ENCODE measurements around the gene HBA2. TPM values are rescaled to one million over a fixed set of nuclear protein-coding genes. Genes with fewer than 3 reads are reported as not detected.

The HBA2 gene
- total and polyA plus RNA-seq, 9 of the 15 experiments (the other 6 are each of a cell fraction or from before 2014, with no cell fraction given) = 40.4 to 853 (median 286) TPM

DNA sequence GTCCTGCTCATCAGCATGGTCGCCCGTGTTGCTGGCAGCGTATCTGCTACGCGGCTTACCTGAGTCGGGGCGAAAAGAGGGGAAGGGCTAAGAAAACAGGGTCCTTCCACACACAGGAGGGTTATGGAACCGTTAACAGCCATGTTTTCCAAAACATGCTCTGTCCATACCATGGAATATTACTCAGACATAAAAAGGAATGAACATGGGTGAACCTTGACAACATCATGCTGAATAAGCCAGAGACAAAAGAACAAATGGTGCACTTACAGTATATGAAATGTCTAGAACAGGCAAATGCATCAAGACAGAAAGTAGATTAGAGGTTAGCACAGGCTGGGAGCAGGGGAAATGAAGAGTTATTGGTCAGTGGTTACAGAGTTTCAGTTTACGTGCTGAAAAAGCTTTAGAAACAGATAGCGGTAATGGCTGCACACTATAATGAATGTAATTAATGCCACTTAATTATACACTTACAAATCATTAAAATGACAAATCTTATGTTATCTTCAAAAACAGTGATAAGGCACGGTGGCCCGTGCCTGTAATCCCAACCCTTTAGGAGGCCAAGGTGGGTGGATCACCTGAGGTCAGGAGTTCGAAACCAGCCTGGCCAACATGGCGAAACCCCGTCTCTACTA lies 42.0 kb upstream of the HBA2 start:
- ChIA-PET POLR2A (interaction anchor here (1.0 kb wide), 1 partner anchor 8 kb away, joined by 4 read pairs; no protein-coding TSS in a partner anchor), CTCF (ENCODE audit: low intra/inter-chr PET ratio) (no interaction called here)
- H3K27ac ChIP-seq (ENCODE audit: extremely low read depth, low read depth, low read length) = no peak overlapping the region
- FAIRE-seq (no peak), DNase-seq (ENCODE audit: extremely low read depth in 1 of 4, low spot score in 3 of 4) (no peak), ATAC-seq (no peak)
- BruUV-seq (replicated peaks) = no TSS peak
- peaks cover 38% of the 10 kb centered on the region for H3K36me3 ChIP-seq (ENCODE audit: control insufficient read depth, insufficient read depth, low read length)
- peaks cover 32 to 35% of the 10 kb centered on the region in 2 experiments; a peak in 4 of 5 replicates for H3K4me1 ChIP-seq (replicated peaks in 1 of 2; ENCODE audit: control insufficient read depth in 2 of 2, insufficient read depth in 2 of 2, low read length in 2 of 2)
- H3K9ac ChIP-seq (ENCODE audit: insufficient read depth in 1 of 2, low read depth in 2 of 2, low read length in 2 of 2) = peak overlapping the region in 1 of 2 experiments; percentile 81; a peak in 2 of 4 replicates
- no peak overlapping the region for H3K4me3 ChIP-seq
- intact Hi-C loops (cut with micrococcal nuclease) = no loop called here
- peaks cover 68% of the 10 kb centered on the region for H3K79me2 ChIP-seq (ENCODE audit: control insufficient read depth, insufficient read depth, low read length)
- TF ChIP-seq, protein P1, sequence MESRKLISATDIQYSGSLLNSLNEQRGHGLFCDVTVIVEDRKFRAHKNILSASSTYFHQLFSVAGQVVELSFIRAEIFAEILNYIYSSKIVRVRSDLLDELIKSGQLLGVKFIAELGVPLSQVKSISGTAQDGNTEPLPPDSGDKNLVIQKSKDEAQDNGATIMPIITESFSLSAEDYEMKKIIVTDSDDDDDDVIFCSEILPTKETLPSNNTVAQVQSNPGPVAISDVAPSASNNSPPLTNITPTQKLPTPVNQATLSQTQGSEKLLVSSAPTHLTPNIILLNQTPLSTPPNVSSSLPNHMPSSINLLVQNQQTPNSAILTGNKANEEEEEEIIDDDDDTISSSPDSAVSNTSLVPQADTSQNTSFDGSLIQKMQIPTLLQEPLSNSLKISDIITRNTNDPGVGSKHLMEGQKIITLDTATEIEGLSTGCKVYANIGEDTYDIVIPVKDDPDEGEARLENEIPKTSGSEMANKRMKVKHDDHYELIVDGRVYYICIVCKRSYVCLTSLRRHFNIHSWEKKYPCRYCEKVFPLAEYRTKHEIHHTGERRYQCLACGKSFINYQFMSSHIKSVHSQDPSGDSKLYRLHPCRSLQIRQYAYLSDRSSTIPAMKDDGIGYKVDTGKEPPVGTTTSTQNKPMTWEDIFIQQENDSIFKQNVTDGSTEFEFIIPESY (CRISPR knock-in tag; IDR thresholded peaks at IDR 0.05) = peak; percentile 59; the same call in 1 of the 2 replicates
- TF ChIP-seq ZNF146 (CRISPR knock-in tag; IDR thresholded peaks at IDR 0.05; ENCODE audit: unreplicated experiment) (peak; percentile 59), U2AF2 (optimal IDR thresholded peaks at IDR 0.05; ENCODE audit: low read depth, low read length) (no peak), KAT7 (CRISPR knock-in tag; IDR thresholded peaks at IDR 0.05; ENCODE audit: borderline replicate concordance) (no peak), PHB2 (IDR thresholded peaks at IDR 0.05; ENCODE audit: low read depth) (no peak), ADNP (tag; IDR thresholded peaks at IDR 0.05) (no peak)
- no peaks in the 10 kb centered on the region for H3K27me3 ChIP-seq (ENCODE audit: control insufficient read depth in 2 of 2, insufficient read depth in 2 of 2, low read length in 2 of 2)
- no peaks in the 10 kb centered on the region for H3K9me1 ChIP-seq (ENCODE audit: control insufficient read depth, insufficient read depth, low read length)
- in situ Hi-C loops (cut with MboI) = no loop called here
- no peaks in the 10 kb centered on the region for H3K9me3 ChIP-seq (replicated peaks; ENCODE audit: control insufficient read depth, insufficient read depth, low read depth, low read length)
- no peak overlapping the region for H2AFZ ChIP-seq (ENCODE audit: low read depth, low read length)
- no peak overlapping the region for H3K4me2 ChIP-seq (ENCODE audit: insufficient read depth, low read length)
- WGBS (ENCODE audit: insufficient coverage, low coverage, missing lambda C conversion rate) = 82% methylated on average over 15 of the region's 15 CpGs
- no peaks in the 10 kb centered on the region for H4K20me1 ChIP-seq (replicated peaks; ENCODE audit: control insufficient read depth, insufficient read depth, low read length)
